Endothelial cell of umbilical vein (primary cell): Measurements from ENCODE around the gene OR8G5.
A peak's percentile ranks its signal among the peaks of the same experiment; 100 is the strongest.

ENCODE experiments used
- EZH2 ChIP-seq: IDR thresholded peaks from 2 replicates; pipeline ENCODE4 v1.6.1; 2012; ENCODE audit warnings: borderline replicate concordance, low read depth, mild to moderate bottlenecking, moderate library complexity, low read length, inconsistent platforms; ENCODE audit not compliant: severe bottlenecking
- JUN ChIP-seq: IDR thresholded peaks from 2 replicates; pipeline ENCODE4 v1.6.1; 2011; ENCODE audit warnings: borderline replicate concordance, low read depth; ENCODE audit not compliant: insufficient read length, insufficient read depth
- POLR2A ChIP-seq: IDR thresholded peaks from 2 replicates; pipeline ENCODE4 v1.6.1; 2012; ENCODE audit warnings: low read depth, mild to moderate bottlenecking, control low read depth, low read length
- POLR2AphosphoS5 ChIP-seq: IDR thresholded peaks from 2 replicates; pipeline ENCODE4 v1.6.1; 2012; ENCODE audit warnings: low read depth, mild to moderate bottlenecking, control low read depth, low read length, moderate library complexity; ENCODE audit not compliant: insufficient read depth
- TF ChIP-seq, protein P1 (sequence below), 2 donors: IDR thresholded peaks; 1 replicate in 1 of 2; 2 replicates in 1 of 2; pipeline ENCODE4 v1.5.1; 2011; ENCODE audit warnings: low read length in 2 of 2, mild to moderate bottlenecking in 2 of 2, moderate library complexity in 2 of 2, control low read depth in 1 of 2, inconsistent platforms in 1 of 2, low read depth in 1 of 2; ENCODE audit not compliant: insufficient read depth in 1 of 2; ENCODE audit errors: extremely low read depth in 1 of 2
- TF ChIP-seq, protein P2 (sequence below): IDR thresholded peaks from 2 replicates; pipeline ENCODE4 v1.6.1; 2011; ENCODE audit not compliant: insufficient read depth, insufficient read length

DNA sequence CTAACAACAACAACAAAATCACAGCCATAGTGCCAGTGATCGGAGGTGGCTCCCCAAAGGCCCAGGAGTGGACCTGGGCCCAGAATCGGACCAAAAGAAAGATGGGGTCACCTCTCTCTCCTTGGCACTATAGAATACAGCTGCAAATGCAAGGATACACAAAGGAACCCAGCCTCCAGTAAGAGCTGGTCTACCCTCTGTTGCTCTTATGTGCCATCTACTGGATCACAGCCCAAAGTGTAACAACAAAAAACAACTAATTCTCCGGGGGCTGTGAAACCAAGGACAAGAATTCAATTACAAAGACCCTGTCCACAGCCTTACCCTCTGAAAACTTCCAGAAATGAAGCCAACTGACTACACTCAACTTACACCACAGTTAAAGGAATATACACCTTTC, 21.6 kb downstream of the OR8G5 start:
- TF ChIP-seq, protein P1, sequence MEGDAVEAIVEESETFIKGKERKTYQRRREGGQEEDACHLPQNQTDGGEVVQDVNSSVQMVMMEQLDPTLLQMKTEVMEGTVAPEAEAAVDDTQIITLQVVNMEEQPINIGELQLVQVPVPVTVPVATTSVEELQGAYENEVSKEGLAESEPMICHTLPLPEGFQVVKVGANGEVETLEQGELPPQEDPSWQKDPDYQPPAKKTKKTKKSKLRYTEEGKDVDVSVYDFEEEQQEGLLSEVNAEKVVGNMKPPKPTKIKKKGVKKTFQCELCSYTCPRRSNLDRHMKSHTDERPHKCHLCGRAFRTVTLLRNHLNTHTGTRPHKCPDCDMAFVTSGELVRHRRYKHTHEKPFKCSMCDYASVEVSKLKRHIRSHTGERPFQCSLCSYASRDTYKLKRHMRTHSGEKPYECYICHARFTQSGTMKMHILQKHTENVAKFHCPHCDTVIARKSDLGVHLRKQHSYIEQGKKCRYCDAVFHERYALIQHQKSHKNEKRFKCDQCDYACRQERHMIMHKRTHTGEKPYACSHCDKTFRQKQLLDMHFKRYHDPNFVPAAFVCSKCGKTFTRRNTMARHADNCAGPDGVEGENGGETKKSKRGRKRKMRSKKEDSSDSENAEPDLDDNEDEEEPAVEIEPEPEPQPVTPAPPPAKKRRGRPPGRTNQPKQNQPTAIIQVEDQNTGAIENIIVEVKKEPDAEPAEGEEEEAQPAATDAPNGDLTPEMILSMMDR (IDR thresholded peaks at IDR 0.05; ENCODE audit: extremely low read depth in 1 of 2, insufficient read depth in 1 of 2, low read depth in 1 of 2, low read length in 2 of 2), result peak in 1 of 2 donors; percentile 2
- TF ChIP-seq JUN, result no peak
- TF ChIP-seq, protein P2, sequence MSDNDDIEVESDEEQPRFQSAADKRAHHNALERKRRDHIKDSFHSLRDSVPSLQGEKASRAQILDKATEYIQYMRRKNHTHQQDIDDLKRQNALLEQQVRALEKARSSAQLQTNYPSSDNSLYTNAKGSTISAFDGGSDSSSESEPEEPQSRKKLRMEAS, result no peak
- TF ChIP-seq POLR2A, result no peak
- TF ChIP-seq POLR2AphosphoS5, result no peak
- no peak for TF ChIP-seq EZH2
